ENCODE measurements around the gene CCDC187.

CCDC187 gene

DNA sequence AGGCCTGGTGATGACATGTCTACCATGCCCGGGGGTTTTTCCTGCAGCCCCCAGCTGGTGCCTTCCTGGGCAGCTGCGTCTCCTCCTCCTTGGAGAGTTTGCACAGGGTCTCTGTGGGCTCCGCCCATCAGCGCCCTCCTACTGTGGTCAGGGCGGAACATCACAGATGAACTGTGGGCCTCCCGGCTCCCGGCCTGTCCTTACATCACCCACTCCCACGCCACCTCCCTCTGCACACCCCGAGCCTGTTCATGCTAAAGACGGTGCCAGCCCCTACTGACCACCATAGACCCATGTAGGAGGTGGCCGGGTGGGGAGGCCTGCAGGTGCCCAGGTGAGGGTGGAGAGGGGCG is 36.0 kb upstream of the CCDC187 start:
- no peak for DNase-seq (ENCODE audit: low read depth in 3 of 3)

DNA sequence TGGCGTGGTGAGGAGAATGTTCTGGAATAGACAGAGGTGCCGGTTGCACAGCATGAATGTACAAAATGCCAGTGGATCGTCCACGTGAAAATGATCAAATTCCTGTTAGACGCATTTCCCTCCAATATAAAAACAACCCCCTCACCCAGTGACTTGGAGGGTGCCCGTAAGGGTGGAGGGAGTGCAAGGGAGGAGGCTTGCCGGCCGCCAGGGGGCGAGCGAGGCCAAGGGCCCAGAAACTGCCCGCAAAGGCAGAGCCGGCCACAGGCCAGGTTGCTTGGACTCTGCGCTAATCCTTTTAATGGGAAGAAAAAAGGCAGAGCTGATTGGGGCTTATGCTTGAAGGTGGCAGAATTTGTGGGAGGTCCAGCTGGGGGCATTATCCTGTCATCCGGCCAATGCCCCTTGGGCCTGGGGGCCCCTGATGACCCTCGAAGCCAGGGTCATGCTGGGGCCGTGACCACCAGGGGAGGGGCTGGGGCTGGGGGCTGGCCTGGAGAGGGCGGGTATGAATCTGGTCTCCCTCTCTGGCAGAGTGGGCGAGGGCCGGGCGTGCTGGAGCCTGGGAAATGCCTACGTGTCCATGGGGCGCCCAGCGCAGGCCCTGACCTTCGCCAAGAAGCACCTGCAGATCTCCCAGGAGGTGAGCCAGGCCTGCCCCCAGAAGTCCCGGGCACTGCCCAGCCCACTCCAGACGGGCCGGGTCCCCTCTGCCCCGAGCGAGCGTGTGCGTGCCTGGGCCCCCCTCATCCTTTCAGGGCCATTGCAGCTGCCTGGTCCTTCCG is 35.5 kb upstream of the CCDC187 start:
- peak in 1 of 3 experiments; percentile 32 for DNase-seq (ENCODE audit: low read depth in 3 of 3)

DNA sequence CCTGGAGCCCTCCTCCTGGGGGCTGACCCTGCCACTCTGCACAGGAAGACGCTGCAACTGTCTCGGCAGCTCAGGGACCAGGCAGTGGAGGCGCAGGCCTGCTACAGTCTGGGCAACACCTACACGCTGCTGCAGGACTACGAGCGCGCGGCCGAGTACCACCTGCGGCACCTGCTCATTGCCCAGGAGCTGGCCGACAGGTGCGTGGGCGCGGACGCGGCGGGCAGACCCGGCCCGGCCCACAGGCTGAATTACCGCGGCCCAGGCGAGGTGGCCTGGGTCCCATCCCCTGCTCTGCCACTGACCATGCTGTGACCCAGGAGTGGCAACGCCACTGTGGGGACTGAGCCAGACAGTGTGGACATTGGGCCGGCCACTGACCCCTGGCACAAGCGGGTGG is 34.6 kb upstream of the CCDC187 start:
- DNase-seq (ENCODE audit: low read depth in 3 of 3) = no peak

DNA sequence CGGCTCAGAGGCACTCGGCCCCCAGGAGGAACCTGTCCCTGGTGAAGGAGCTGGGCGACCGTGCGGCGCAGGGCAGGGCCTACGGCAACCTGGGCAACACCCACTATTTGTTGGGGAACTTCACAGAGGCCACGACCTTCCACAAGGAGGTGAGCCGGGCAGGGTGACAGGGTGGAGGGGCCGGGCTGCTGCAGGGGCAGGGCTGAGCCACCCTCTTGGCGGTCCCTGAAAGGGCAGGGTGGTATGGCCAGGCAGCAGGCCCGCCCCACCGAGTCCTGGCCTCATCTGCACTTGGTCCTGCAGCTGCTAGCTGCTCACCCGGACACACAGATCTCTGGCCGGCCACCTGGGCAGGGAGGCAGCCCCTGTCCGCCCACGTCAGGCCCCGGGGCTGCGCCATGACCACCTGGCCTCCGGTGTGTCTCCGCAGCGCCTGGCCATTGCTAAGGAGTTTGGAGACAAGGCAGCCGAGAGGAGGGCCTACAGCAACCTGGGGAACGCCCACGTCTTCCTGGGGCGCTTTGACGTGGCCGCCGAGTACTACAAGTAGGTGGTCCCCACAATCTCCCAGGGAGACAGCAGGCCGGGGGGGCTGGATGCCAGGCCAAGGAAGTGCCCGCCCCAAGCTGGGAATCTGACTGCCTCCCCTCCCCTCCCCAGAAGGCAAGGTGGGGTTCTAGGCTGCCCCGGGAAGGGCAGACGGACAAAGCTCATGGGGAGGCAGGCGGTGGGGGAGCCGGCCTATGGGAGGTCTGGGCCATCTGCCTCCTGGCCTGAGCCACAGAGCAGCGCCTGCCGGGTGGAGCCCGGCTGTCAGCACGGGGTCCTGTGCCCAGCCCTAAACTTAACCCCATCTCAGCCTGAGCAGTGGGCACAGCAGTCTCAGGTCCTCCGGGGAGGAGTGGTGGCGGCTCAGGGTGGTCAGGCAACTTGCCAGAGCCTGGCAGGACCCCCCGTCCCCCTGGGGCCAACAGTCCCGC is 33.8 kb upstream of the CCDC187 start:
- no peak for DNase-seq (ENCODE audit: low read depth in 3 of 3)

DNA sequence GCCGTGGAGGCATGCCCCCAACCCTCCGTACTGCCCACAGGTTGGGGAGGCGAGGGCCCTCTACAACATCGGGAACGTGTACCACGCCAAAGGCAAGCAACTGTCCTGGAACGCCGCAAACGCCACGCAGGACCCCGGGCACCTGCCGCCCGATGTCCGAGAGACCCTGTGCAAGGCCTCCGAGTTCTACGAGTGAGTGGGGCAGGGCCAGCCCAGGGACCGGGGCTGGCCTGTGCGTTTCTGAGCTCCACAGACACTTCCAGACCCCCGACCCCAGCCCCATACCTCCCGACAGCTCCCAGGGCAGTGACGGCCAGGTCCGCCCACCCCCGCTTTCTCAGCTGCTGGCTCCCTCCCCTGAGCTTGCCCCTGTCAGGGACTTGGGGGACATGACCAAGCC is 33.0 kb upstream of the CCDC187 start:
- DNase-seq (ENCODE audit: low read depth in 3 of 3) = no peak

DNA sequence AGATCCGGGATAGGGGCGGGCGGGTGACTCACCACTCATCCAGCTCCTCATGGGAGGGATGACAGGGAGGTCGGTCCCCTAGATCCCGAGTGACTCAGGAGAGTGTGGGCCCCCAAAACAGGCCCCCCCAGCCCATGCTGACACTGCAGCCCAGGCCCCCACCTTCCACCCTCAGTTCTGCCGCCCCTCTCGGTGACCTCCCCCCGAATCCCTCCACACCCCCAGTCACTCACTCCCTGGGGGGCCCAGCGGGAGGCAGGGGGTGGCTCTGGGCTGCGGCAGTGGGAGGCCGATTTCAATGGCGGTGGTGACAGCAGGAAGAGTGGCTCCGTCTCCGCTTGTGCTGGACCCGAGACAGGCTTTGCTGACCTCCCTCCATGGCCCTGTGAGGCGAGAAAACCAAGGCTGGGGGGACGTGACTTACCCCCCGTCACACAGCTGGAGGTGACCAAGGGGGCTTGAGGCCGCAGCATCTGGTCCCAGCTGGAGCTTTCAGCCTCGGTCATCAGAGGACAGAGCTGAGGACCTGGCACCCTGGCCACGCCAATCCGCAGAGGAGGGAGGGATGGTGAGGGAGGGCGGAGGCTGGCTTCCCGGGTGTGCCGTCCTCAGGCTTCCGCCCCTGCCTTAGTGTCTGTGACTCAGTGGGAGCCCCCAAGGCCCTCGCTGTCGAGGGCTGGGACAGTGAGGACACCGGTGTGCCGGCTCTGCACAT is 32.4 kb upstream of the CCDC187 start:
- DNase-seq (ENCODE audit: low read depth in 3 of 3) = no peak

DNA sequence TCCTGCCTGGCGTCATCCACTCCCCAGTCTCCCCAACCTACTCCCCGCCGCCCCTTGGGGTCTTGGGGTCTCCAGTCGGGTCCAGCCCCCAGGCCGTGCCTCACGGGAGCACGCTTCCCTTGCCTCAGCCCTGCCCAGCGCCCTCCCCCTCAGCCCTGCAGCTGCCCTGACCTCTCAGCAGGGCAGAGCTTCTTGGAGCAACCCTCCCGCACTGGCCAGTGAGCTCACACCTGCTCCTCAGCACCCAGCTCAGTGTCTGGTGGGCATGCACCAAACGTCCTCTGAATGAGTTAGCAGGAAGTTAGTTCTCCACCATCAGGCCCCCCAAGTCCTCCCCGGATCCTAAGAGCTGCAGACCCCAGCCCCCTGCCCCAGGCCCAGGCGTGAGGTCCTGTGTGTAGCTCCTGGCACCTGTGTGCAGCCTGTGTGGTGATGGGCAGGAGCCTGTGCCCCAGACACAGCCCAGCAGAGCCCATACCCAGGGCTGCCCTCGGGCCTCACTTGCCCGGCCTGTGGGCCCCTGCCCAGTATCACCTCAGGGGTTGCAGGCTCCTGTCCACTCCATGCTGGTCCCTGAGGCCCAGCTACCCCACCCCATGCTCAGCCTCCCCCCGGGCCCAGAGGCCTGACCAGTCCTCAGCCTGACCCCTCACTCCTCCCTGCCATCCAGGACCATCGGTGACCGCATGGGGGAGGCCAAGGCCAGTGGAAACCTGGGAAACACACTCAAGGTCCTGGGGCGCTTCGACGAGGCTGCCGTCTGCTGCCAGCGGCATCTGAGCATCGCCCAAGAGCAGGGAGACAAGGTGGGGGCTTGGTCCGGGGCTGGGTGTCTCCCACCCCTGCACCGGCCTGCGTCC is 31.6 kb upstream of the CCDC187 start:
- no peak for DNase-seq (ENCODE audit: low read depth in 3 of 3)

DNA sequence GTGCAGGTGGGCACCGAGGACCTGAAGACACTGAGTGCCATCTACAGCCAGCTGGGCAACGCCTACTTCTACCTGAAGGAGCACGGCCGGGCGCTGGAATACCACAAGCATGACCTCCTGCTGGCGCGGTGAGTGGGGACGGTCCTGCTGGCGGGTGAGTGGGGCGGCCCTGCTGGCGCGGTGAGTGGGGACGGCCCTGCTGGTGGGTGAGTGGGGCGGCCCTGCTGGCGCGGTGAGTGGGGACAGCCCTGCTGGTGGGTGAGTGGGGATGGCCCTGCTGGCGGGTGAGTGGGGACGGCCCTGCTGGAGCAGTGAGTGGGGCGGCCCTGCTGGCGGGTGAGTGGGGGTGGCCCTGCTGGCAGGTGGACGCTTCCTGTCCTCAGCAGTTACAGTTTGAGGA is 30.6 kb upstream of the CCDC187 start:
- DNase-seq (ENCODE audit: low read depth in 3 of 3) = no peak

DNA sequence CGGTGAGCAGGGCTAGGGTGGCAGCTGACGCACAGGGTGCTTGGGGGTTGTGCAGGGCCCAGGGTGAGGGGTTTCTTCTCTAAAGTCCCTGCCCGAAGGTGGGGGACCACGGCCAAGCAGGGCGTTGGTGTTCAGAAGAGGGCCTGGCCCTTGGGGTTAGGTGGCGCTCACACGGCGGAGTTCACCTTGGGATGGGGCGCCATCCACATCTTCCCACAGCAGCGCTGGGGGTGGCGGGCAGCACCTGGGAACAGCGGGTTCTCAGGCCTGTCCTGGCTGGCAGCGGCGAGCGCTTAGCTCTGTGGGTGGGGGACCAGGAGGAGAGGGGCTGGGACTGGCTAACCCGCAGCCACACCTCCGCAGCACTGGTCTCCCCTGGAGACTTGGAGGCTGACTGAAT is 29.6 kb upstream of the CCDC187 start:
- DNase-seq (ENCODE audit: low read depth in 3 of 3) = no peak

DNA sequence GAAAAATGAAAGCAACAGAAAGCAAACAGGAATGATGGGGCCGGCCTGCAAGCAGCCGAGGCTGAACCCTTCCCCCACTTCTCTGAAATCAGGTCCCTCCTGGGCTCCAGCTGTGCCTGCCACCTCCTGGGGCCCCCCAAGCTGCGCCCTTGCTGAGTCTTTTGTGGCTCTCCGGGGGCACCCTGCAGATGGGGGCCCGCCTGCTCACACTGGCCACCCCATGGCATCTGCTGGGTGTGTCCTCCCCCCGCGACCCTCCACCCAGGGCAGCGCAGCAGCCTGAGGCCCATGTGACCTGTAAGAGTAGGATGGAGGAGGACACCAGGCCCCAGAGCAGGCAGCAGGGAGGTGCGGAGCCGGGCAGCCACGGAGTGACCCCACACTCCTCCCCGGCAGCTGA is 29.2 kb upstream of the CCDC187 start:
- no peak for DNase-seq (ENCODE audit: low read depth in 3 of 3)

DNA sequence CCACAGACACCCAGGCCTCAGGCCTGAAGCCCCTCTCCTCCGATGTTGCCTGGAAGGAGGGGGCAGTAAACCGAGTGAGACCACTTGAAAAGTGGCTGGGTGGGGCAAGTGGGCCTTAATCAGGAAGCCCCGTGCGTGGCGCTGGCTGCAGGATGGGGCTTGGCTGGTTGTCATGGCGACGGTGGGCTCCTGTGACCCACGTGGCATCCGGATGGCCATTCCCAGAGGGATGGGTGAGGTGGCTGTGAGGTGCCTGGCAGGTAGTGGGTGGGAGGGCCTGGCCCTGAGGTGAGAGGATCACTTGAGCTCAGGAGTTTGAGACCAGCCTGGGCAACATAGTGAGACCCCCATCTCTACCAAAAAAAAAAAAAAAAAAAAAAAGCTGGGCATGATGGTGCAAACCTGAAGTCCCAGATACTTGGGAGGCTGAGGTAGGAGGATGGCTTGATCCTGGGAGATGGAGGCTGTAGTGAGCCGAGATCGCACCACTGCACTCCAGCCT is 28.6 kb upstream of the CCDC187 start:
- DNase-seq (ENCODE audit: low read depth in 3 of 3) = no peak

DNA sequence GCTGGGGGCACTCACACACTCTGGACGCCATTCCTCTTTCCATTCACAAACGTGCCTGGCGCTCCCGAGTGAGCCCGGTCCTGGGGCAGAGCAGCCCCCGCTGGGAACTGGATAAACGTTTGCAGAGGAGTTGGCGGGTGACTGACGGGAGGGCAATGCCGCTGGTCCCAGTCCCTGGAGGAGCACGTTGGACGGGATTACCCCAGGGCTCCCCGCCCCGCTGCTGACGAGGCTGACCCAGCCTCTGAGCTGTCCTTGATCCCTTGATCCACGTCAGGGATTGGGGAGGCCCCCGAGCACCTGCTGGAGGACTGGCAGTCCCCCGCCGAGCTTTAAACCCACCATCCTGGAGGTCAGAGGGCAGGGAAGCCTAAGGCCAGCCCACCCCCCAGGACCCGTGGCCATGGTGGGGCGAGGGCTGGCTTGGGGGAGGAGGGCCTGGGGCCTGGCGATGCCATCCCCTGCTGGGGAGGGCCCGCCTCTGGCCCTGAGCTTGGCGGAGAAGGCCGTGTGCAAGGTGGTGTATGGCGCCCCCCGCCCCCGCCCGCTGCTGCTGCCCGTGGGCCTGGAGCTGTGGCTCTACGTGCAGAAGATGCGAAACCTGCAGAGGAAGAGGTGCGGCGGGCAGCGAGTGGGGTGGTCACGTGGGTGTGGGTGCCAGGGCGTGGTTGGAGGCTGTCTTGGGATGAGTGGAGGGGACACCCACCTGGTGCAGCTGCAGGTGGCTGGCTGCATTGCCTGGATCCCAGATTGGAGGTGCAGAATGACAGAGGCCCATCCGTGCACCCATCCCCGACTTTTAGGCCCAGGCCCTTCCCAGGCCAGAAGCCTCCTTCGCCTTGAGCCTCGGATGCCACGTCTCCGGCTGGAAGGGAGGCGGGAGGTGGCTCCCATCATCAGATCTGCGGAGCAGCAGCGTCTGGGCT is 27.9 kb upstream of the CCDC187 start:
- no peak for DNase-seq (ENCODE audit: low read depth in 3 of 3)

DNA sequence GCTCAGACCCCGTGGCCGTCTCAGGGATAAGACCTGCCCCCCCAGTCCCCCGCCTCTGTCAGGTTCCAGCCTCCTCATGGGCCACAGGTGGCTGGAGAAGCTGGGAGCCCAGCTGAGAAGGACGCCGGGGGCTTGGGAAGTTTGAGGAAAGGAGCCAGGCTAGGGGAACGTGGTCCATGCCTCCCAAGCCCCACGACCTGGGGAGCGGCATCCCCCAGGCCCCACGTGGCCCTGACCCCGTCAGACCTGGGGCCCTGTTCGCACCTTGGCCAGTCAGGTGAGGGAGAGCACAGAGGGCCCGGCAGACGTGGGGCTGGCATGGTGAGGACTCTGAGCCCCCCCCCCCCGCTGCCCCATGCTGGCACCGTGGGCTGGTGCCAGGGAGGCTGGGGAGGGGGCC is 27.1 kb upstream of the CCDC187 start:
- DNase-seq (ENCODE audit: low read depth in 3 of 3) = no peak

DNA sequence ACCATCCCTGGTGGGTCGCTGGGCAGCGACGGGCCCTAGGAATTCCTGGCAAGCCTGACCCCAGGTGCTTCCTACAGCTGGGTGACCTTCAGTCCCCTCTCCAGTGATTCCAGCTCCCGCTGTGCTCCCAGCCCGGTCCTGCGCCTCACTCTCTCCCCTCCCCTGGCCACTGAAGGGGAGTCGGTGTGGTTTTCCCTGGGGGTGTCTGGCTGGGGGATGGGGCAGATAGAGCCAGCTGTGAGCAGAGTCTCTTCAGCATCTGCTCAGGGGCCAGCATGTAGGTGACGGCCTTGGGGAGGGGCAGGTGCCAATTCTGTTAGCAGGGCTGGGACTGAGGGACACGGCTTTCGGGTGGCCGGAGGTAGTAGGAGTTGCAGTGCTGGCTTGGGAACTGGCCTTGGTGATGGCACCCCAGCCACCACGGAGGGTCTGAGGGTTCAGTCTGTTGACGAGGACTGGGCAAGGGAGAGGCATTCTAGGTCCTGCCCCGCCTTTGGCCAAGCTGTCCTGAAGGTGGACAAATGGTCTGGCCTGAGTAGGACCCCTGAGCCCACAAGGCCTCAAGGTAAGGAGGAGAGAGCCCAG is 26.6 kb upstream of the CCDC187 start:
- DNase-seq (ENCODE audit: low read depth in 3 of 3) = no peak

DNA sequence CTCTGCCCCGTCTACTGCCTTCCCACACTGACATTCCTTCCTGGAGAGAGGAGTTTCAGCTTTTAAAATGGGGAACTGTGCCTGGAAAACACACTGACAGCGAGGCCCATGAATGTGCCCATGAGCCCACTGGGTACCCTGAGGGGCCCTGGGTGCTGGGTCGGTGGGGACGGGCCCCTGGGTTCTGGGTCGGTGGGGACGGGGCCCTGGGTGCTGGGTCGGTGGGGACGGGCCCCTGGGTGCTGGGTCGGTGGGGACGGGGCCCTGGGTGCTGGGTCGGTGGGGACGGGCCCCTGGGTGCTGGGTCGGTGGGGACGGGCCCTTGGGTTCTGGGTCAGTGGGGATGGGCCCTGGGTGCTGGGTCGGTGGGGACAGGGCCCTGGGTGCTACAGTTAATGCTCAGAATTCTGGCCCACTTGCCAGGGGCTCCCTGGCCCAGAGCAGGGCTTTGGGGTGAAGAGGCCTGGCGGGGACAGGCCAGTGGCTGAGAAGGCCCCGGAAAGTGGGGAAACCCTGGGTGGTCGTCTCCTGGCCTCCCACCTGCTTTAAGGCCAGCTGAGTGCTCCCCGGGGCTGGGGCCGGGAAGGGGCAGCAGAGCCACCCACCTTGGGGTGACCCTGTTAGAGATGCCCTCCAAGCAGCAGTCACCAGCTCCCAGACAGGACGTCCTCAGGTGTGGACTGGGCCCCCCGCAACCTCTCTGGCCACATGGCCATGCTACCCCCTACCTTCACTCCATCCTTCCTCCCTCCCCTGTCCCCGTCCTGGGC is 25.9 kb upstream of the CCDC187 start:
- DNase-seq (ENCODE audit: low read depth in 3 of 3) = no peak

DNA sequence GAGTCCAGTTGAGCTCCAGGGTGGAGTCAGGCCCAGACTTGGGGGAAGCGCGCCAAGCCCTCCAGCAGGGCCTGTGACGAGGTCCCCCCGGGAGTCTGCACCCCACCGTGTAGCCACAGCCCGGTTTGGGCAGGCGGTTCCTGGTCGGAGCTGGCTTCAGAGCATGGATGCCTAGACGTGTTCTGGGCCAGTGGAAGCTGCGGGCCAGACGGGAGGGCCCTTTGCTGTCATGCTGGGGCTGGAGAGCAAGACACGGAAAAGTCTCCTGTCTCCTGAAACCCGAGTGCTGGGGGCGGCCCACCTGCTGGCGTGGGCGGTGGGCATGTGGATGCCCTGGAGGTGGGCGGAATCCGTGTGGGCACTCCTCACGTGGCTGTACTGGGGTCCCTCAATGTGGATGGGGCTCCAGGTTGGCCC is 25.3 kb upstream of the CCDC187 start:
- DNase-seq (ENCODE audit: low read depth in 3 of 3) = no peak

DNA sequence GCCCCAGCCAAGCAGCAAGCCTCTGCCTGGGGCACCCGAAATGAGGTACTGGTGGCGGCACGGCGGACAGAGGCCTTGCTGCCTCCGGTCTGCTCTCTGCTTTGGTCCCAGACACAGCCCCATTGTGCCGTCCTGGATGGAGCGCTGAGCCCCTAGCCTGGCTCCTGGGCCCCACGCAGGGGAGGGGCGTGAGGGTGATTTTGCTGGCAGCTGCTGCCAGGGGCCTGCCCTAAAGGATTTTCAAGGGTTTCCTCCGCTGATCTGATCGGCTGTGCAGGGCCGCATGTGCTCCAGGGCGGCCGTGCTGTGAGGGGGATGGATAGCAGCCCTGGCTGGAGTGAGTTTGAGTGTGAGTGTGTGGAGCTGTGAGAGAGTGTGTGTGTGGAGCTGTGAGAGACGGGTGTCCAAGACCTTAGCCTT is 24.7 kb upstream of the CCDC187 start:
- DNase-seq (ENCODE audit: low read depth in 3 of 3) = no peak

DNA sequence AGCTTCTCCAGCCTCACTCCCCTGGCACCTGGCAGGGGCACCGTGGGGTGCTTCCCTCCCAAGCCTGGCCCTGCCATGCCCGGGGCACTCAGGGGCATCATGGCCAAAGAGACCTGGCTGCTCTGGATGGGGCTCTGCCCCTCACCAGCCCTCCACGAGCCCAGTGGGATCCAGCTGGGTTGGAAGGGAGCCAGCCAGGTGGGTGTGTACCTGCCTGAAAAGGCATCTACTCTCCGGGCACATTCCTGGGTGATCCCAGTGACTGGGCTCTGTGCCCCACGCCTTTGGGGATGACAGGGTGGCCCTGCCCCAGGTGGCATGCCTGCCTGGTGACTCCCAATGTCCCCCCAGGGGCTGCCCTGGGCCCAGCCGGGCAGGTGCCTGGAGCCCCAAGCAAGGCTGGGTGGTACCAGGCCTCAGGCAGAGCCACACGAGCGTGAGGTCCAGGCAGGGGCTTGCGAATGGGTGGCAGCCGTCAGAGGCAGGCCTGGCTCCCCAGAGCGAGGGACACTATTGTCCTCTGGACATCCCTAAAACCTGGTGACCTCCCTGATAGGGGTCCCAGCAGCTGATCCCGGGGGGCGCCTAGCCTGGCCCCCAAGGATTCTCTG is 24.2 kb upstream of the CCDC187 start:
- DNase-seq (ENCODE audit: low read depth in 3 of 3) = no peak

Measured in stimulated activated CD4-positive, alpha-beta T cell treated with anti-CD3 and anti-CD28 coated beads, TNF-alpha, amount 100 ng/mL, for 24 hours (primary cell).